Neural cell (in vitro differentiated cells): ENCODE data around the gene RGS1. TPM values are rescaled to one million over a fixed set of nuclear protein-coding genes. Genes with fewer than 3 reads are reported as not detected.

Source experiments
- H2AFZ ChIP-seq: fragments of 200-600, 300-800 bp; sonication (generic), shearing (Covaris generic); 2 replicates; pipeline ENCODE4 v1.6.0; 2014; ENCODE audit warnings: low read depth, mild to moderate bottlenecking, antibody characterized with exemption, low read length, moderate library complexity
- H3F3A ChIP-seq: fragments of 200-600 bp; shearing (Covaris generic); 2 replicates; pipeline ENCODE4 v1.6.1; 2016; ENCODE audit warnings: mild to moderate bottlenecking, moderate library complexity, mixed read lengths, antibody characterized with exemption, low read length; ENCODE audit not compliant: insufficient read depth, poor library complexity, severe bottlenecking
- H3K27ac ChIP-seq: fragments of 200-600, 300-800 bp; sonication (generic), shearing (Covaris generic); 2 replicates; pipeline ENCODE4 v1.5.1; 2014; ENCODE audit warnings: mild to moderate bottlenecking, low read length, moderate library complexity
- H3K27me3 ChIP-seq: fragments of 300-800, 200-600 bp; sonication (generic), shearing (Covaris generic); 2 replicates; pipeline ENCODE4 v1.6.0; 2014; ENCODE audit warnings: mild to moderate bottlenecking, low read depth, low read length, moderate library complexity; ENCODE audit not compliant: insufficient read depth
- H3K36me3 ChIP-seq: fragments of 300-800, 200-600 bp; sonication (generic), shearing (Covaris generic); 2 replicates; pipeline ENCODE4 v1.5.1; 2014; ENCODE audit warnings: mild to moderate bottlenecking, antibody characterized with exemption, low read length, moderate library complexity; ENCODE audit not compliant: insufficient read depth
- H3K4me2 ChIP-seq: fragments of 300-800, 200-600 bp; sonication (generic), shearing (Covaris generic); 2 replicates; pipeline ENCODE4 v1.6.0; 2014; ENCODE audit warnings: mild to moderate bottlenecking, low read length
- H3K4me3 ChIP-seq: fragments of 300-800, 200-600 bp; sonication (generic), shearing (Covaris generic); 2 replicates; pipeline ENCODE4 v1.5.1; 2014; ENCODE audit warnings: mild to moderate bottlenecking, low read length, moderate library complexity
- H3K79me2 ChIP-seq: fragments of 200-600 bp; shearing (Covaris generic); replicated peaks from 2 replicates; pipeline ENCODE4 v1.6.0; 2014; ENCODE audit warnings: mild to moderate bottlenecking, low read length, moderate library complexity; ENCODE audit not compliant: insufficient read depth
- H3K9ac ChIP-seq: fragments of 300-800, 200-600 bp; sonication (generic), shearing (Covaris generic); 2 replicates; pipeline ENCODE4 v1.6.1; 2016; ENCODE audit warnings: mild to moderate bottlenecking, low read length, mixed read lengths
- H3K9me2 ChIP-seq: fragments of 200-600 bp; shearing (Covaris generic); 2 replicates; pipeline ENCODE4 v1.6.1; 2016; ENCODE audit warnings: mild to moderate bottlenecking, low read length, mixed read lengths; ENCODE audit not compliant: insufficient read depth
- H3K9me3 ChIP-seq: fragments of 200-600, 300-800 bp; sonication (generic), shearing (Covaris generic); 2 replicates; pipeline ENCODE4 v1.6.1; 2016; ENCODE audit warnings: mild to moderate bottlenecking, mixed run types, low read length, moderate library complexity, mixed read lengths
- H4K20me1 ChIP-seq: fragments of 200-600 bp; shearing (Covaris generic); 2 replicates; pipeline ENCODE4 v1.6.1; 2016; ENCODE audit warnings: mild to moderate bottlenecking, mixed run types; ENCODE audit not compliant: insufficient read depth
- EP300 ChIP-seq: fragments of 450-650 bp; conservative IDR thresholded peaks from 2 replicates; pipeline ENCODE4 v1.6.1; 2014; ENCODE audit warnings: antibody characterized with exemption, mild to moderate bottlenecking, moderate library complexity; ENCODE audit not compliant: poor library complexity, severe bottlenecking
- EZH2 ChIP-seq: fragments of 200-600, 300-800 bp; shearing (Covaris generic), sonication (generic); IDR thresholded peaks from 2 replicates; pipeline ENCODE4 v1.6.1; 2014; ENCODE audit warnings: antibody characterized with exemption, low read length, borderline replicate concordance, mild to moderate bottlenecking; ENCODE audit not compliant: insufficient read depth, poor library complexity, severe bottlenecking
- RAD21 ChIP-seq: fragments of 450-650 bp; conservative IDR thresholded peaks from 2 replicates; pipeline ENCODE4 v1.6.1; 2014; ENCODE audit warnings: antibody characterized with exemption, mild to moderate bottlenecking, moderate library complexity
- SMC3 ChIP-seq: fragments of 450-650 bp; conservative IDR thresholded peaks from 2 replicates; pipeline ENCODE4 v1.6.1; 2014; ENCODE audit warnings: antibody characterized with exemption, mild to moderate bottlenecking, moderate library complexity; ENCODE audit not compliant: poor library complexity
- TAF1 ChIP-seq: IDR thresholded peaks from 2 replicates; pipeline ENCODE4 v1.6.1; 2012; ENCODE audit warnings: low read depth
- polyA plus RNA-seq: library from polyadenylated mRNA; depleted of rRNA; stranded (reverse); fragments of >200 nt; gene quantifications from 2 replicates; pipeline ENCODE4 v1.2.3, GENCODE V29; 2014

Gene RGS1
- polyA plus RNA-seq, 1 donor from 2014 or later = not detected

GRCh38 chr1:192629612-192630011, 54.0 kb downstream of the RGS1 start:
- Histone ChIP-seq H3K9me2 (no peaks in the 10 kb centered on the region), H3K79me2 (no peaks in the 10 kb centered on the region), H3K4me3 (no peak overlapping the region), H3K27ac (no peak overlapping the region), H4K20me1 (no peaks in the 10 kb centered on the region), H3K9ac (no peak overlapping the region), H3K4me2 (no peak overlapping the region), H3K36me3 (no peaks in the 10 kb centered on the region), H2AFZ (no peak overlapping the region), H3K27me3 (no peaks in the 10 kb centered on the region), H3F3A (no peaks in the 10 kb centered on the region), H3K9me3 (no peaks in the 10 kb centered on the region)
- TF ChIP-seq EP300 (no peak), SMC3 (no peak), RAD21 (no peak), TAF1 (no peak), EZH2 (no peak)

Other genes starting within 250 kb of the RGS1 start
- not detected in 2 replicates for gene RGS13, start 60.4 kb downstream of the RGS1 start, polyA plus RNA-seq
- gene RGS2, start 233.3 kb downstream of the RGS1 start, polyA plus RNA-seq = 166 and 189 TPM in 2 replicates